CD4-positive, alpha-beta T cell treated with Interleukin-6 for 4 hours (primary cell): ENCODE data around the gene PSME3IP1.
"Not testable (repeated sequence)": the region's sequence is repeated elsewhere in the genome, so short reads cannot be mapped to it uniquely, and the experiment has no call there.

Source experiments
- DNase-seq: peaks from one replicate; pipeline ENCODE4 v3.0.0-alpha.2; 2020; ENCODE audit warnings: mixed read lengths

The PSME3IP1 gene, protein sequence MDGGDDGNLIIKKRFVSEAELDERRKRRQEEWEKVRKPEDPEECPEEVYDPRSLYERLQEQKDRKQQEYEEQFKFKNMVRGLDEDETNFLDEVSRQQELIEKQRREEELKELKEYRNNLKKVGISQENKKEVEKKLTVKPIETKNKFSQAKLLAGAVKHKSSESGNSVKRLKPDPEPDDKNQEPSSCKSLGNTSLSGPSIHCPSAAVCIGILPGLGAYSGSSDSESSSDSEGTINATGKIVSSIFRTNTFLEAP

DNA sequence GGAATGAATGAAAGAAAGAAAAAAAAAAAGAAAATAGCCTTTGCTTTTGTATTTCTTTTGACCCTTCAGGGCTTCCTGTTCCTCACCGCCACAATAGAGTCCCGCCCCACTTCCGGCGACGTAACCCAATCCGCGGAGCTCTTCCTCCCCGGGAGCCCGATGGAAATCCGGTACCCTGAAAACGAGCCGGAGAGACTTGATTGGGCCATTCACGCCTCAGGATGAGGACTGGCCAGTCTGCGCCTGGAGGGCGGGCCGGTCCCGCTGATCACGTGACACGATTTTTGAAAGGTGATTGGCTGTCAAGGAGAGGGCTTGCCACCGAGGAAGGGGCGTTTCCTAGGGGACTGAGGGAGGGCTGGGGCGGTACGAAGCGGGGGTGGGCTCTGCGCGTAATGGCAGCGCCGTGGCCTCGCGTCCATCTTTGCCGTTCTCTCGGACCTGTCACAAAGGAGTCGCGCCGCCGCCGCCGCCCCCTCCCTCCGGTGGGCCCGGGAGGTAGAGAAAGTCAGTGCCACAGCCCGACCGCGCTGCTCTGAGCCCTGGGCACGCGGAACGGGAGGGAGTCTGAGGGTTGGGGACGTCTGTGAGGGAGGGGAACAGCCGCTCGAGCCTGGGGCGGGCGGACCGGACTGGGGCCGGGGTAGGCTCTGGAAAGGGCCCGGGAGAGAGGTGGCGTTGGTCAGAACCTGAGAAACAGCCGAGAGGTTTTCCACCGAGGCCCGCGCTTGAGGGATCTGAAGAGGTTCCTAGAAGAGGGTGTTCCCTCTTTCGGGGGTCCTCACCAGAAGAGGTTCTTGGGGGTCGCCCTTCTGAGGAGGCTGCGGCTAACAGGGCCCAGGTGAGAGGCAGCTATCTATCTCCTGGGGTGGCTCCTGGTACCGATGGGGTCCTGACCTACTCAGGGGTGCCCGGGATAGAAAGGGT lies at the start of gene PSME3IP1, which contains the start of gene RSPRY1:
Gene PSME3IP1 (minus strand): TSS at position 95 of the 927 bp plus-strand sequence. CDS start 12,185 bp downstream, outside the sequence.
Gene RSPRY1 (plus strand): TSS at position 385 of the 927 bp plus-strand sequence. CDS start 18,330 bp downstream, outside the sequence.
- peak; percentile 97 for DNase-seq

DNA sequence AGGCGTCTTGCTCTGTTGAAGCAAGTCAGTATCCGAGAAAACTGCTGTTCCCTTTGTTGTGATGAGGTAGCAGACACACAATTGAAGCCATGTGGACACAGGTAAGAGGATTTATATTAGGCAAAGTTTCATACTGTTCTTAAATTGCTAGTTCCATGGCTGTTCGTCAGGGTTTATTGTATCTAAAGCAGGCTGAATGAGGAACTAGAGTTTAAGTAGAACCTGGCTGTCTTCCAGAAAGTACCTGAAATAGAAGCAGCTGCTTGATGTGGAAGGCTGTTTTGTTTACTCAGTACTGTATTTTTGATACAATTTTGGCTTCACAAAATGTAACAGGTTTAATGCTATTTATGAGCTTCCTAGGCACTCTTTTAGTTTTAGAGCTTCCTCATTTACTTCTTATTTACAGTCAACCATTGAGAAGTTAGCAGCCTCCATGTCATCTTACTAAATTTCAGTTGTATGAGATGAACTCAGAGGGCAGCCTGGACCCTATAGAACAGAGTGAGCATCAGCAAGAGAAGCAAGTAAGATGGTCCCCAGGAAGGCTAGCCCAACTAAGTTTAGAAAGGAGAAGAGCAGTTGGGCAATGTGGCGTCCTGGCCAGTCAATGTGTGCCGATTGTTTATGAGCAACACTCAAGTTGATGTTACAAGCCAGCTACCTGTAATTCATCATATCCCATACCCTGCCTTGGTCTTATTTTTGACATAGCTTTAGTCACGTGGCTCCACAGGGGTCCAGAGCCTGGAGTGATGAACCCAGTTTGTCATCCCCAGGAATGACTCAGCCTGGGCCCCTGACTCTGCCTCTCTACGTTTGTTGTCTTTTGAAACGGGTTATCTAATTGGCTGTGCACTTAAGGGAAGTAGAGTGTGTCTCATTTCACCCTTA lies 49.5 kb upstream of the PSME3IP1 start:
- DNase-seq: no peak

DNA sequence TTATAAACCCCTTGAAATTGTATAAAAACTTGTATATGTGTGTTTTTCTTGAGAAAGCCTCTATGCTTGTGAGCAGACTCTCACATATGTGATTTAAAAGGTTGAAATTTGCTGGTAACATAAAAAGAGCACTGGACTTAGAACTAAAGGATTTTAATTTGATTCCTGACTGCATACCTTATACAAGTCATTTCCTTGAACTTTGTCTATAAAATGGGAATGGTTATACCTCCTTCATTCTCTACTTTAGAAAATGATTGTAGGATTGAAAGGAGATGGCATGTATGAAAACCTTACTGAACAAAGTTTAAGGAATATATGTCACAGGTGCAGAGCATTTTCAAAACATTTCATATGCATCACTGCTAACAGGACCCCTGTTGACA lies 48.9 kb upstream of the PSME3IP1 start:
- no peak for DNase-seq

DNA sequence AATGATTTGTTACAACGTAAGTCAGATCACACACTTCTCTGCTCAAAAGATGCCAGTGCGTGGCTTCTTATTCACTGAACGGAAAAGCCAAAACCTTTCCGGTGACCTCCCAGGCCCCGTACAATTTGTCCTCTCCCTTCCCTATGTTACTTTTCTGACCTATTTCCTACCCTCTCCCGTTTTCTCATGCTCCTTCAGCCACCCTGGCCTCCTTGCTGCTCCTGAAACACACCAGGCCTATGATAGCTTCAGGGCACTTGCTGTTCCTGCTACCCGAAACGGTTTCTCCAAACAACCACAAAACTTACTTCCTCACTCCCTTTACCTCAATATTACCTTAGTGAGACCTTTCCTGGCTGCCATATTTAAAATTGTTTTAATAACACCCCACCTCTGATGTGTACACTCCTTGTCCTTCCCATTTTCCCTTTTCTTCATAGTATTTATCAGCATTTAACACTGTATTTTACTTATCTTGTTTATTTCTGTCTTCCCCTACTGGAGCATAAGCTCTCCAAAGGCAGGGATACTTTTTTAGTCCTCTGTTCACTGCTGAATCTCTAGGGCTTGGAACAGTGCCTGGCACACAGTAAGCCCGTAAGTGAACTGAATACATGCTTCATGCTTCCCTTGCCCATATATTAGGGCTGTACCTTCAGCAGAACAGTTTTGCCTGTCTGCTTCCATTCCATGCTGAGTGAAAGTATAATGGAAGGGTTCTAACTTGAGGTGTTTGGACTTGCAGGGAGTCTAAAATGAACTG lies 48.3 kb upstream of the PSME3IP1 start:
- DNase-seq: no peak

DNA sequence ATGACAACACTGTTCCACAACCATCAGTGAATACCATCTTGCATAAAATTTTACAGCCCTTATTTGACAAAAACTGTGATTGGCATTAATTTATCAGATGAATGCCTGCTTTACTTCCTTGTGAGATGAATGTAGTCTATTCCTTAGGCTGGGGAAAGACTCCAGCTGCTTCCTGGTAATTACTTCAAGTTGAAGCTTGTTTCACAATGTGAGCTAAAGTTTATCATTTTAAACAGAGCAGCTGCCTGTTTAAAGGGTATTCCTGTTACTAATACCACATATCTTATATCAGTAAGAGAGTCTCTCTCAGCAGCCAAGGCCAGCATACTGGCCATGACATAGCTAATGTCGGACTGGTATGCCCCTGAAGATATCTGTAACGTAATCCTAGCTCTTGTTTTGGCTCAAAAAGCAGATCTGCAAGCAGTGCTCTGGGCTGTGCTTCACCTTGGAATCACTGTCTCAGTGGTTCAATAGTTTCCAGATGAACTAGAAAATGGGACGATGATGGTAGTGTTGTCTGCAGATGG lies 46.0 kb upstream of the PSME3IP1 start:
- no peak for DNase-seq

DNA sequence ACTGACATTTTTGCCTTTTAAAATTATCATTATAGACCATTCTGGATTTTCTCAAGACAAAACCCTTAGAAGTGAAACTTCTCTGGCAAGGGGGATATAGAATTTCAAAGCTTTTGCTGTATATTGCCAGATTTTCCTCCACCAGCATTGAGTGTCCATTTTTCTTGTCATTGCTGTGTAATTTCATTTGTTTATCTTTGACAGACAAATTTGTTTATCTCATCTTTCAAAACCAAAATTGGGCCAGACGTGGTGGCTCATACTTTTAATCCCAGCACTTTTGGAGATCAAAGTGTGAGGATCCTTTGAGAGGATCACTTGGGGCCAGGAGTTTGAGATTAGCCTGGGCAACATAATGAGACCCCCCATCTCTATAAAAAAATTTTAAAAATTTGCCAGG lies 43.2 kb upstream of the PSME3IP1 start:
- no peak for DNase-seq

DNA sequence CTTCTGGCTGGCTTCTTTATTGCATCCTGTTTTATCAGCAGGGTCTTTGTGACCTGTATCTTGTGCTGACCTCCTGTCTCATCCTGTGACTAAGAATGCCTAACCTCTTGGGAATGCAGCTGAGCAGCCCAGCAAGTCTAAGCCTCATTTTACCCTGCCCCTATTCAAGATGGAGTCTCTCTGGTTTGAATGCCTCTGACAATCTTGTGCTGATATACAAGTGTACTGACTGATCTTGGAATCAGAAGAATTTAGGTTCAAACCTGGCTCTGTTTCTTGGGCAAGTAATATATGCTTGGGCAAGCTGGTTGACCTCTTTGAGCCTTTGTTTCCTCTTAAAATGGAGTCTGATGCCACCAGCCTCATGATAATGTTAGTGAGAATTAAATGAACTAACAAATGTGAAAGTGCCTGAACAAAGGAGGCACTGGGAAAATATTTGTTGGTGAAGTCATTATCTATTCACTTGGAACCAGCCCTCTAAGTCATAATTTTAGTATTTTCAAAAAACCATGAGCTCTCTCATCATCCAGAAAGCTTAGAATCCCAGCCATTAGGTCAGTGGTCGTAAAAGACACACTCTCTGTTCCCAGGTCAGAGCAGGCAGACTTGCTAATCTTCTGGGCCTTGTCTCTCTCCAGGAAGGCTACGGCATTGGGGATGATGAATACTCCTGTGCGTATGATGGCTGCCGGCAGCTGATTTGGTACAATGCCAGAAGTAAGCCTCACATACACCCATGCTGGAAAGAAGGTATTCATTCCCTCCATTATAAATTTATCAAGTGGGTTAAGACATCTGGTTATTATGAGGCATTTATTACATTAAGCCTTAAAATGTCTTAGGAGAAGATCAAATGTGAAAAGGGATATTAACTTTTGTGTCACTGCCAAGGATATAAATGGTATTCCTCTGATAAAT lies 41.1 kb upstream of the PSME3IP1 start:
- no peak for DNase-seq

DNA sequence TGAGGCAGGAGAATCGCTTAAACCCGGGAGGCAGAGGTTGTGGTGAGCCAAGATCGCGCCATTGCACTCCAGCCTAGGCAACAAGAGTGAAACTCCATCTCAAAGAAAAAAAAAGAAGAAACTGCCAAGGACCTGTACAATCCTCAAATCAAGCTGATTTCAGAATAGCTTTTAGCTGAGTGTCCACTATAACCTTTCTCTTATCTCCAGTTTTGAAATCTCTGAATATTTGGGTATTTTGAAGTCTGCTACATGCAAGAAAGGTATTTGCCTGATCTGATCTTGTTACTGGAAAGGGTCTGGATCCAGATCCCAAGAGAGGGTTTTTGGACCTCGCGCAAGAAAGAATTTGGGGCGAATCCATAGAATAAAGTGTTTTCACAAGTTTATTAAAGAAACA lies 40.1 kb upstream of the PSME3IP1 start:
- DNase-seq: no peak

DNA sequence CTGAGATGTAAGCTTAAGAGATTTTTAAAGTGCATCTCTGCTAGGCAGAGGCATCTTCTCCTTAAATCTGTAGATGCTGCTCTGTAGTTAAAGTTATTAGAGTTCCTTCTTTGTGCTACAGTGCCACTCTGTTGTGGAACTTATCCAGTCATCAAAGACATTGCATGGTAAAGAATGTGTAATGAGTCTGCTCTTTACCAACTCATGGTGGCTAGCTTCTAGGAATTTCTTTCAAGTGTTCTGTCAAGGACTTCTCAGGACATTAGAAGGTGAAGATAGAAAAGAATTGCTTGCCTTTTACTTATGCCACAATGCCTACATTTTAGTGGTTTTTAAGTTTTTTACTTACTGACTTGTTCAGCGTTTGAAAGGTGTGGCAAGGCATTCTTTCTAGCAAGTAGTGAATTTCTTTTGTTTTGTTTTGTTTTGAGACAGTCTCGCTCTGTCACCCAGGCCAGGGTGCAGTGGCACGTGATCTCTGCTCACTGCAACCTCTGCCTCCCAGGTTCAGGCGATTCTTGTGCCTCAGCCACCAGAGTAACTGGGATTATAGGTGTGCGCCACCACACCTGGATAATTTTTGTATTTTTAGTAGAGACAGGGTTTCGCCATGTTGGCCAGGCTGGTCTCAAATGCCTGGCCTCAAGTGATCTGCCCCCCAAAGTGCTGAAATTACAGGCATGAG lies 39.0 kb upstream of the PSME3IP1 start:
- no peak for DNase-seq

DNA sequence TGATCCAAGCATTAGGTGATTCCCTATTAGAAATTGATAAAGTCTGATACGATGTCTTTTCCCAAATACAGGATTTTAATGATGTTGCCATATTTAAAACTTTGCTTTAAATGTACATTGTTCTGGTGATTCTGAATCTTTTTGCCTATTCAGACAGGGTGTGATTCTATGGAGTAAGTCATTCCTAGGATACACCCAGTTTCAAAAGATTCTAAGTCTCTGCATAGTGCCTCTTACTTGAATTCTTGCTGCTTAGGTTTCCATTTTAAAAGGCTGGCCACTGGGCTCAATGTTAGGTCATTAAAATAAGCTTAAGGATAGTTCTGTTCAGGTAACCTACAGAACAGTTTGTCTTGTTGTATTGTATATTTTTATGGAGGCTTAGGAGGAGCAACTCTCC lies 37.2 kb upstream of the PSME3IP1 start:
- DNase-seq: no peak

DNA sequence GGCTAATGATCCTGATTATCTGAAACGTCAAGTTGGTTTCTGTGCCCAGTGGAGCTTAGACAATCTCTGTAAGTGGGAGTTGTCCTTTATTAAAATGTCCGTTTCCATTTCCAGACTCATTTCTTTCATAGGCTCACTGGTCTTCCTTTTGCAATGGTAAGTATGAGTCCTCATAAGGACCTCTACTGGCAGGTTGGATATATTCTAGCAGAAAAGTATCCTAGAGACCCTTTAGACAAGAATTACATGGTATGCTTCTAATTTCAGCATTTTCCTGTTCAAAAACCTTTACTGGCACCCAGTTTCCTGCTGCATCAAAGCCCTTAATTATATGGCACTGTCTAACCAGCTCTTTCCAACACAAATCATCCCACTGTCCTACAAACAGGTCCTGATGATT lies 31.1 kb upstream of the PSME3IP1 start:
- no peak for DNase-seq

DNA sequence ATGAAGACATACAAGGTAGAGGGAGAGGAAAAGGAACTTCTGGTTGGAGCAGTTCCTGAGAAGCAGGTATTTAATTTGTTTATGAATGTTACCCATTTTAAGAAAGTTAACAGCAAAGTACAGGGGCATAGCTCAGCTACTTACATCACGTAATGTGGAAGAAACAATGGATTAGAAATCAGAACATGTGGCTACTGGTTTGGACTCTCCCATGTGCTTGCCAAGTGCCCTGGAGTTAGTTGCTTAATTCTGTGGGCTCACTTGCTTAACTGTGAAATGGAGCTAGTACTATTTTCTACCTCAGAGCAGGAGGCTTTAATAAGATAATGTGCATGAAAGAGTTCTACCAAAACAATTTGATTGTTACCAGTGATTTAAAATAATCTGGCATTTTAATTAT lies 27.6 kb upstream of the PSME3IP1 start:
- DNase-seq: no peak

DNA sequence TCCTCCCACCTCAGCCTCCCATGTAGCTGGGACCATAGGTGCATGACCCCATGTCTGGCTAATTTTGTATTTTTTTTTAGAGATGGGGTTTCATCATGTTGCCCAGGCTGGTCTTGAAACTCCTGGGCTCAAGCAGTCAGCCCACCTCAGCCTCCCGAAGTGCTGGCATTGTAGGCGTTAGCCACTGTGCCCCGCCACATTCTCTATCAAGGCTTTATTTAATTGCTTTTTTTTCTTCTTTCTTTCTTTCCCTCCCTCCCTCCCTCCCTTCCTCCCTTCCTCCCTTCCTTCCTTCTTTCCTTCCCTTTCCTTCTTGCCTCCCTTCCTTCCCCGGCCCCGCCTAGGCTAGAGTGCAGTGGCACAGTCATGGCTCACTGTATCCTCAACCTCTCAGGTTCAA lies 23.9 kb upstream of the PSME3IP1 start:
- no peak for DNase-seq

DNA sequence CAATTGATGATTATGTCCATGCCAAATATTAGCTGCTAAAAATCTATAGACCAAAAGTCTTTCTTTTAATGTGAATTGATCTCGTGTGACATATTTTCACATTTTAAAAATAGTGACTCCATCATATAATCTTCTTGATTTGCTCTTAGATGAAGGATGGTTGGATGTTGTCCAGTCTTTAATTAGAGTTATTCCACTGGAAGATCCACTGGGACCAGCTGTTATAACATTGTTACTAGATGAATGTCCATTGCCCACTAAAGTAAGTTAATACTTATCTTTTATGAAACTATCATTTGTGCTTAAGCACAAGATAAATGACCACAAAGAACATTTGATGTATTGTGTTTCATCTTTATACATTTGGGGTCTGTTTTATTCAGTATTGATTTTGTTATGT lies 23.1 kb upstream of the PSME3IP1 start:
- no peak for DNase-seq

DNA sequence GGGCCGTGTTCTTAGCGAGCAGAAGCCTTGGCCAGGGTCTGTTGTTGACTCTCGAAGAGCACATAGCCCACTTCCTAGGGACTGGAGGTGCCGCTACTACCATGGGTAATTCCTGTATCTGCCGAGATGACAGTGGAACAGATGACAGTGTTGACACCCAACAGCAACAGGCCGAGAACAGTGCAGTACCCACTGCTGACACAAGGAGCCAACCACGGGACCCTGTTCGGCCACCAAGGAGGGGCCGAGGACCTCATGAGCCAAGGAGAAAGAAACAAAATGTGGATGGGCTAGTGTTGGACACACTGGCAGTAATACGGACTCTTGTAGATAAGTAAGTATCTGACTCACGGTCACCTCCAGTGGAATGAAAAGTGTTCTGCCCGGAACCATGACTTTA lies 18.8 kb upstream of the PSME3IP1 start:
- no peak for DNase-seq

DNA sequence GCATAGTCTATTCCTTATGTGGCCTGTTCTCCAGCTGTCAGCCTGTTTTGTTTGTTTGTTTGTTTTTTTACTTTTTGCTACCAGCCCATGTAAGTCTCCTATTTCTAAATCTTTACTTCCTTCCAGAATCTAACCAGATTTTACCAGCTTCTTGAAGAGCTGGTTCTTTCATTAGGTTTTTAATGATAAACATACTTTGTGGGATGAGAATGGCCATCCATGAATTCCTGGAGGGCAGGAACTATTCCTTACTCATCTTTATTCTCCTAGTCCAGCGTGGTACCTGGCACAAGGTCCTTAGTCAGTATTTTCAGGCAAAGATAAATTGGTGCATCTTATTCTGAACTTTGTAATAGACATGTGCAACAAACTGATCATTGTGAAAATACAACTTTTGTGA lies 17.6 kb upstream of the PSME3IP1 start:
- DNase-seq: no peak

DNA sequence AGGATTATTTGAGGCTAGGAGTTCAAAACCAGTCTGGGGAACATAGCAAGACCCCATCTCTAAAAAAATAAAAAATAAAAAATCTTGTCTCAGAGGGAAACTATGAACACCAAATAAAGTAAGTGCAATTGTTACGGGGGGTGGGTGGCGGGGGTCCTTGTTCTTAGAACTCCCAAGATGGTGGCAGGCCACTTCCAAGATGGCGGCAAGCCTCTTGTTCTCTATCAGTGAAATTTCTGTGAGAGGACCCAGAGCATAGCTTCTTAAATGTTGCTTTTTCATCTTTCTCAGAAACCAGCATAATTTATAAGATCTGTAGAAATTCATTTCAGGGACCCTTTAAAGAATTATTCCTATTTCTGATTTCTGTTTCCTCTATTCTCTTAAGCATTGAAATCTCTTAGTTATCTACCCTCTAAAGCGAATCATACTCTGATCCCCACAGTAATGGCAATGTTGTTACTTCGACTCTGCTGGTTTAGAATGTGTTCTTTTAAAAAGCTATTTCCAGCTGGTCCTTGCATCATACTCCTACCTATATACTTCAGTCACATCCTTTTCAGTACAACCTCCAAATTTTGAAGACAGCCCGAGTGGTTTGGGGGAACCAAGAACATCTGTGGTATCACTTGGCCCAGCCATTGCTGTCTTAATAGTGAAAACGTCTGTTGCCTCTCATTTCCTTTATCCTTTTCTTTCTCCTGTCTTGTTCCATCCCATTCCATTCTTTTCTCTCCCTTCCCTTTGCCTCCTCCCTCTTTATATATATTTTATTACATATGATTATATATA lies 16.5 kb upstream of the PSME3IP1 start:
- no peak for DNase-seq

DNA sequence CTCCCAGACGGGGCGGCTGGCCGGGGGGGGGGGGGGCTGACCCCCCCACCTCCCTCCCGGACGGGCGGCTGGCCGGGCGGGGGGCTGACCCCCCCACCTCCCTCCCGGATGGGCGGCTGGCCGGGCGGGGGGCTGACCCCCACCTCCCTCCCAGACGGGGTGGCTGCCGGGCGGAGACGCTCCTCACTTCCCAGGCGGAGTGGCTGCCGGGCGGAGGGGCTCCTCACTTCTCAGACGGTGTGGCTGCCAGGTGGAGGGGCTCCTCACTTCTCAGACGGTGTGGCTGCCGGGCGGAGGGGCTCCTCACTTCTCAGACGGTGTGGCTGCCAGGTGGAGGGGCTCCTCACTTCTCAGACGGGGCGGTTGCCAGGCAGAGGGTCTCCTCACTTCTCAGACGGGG lies 15.1 kb upstream of the PSME3IP1 start:
- not testable (repeated sequence) for DNase-seq

DNA sequence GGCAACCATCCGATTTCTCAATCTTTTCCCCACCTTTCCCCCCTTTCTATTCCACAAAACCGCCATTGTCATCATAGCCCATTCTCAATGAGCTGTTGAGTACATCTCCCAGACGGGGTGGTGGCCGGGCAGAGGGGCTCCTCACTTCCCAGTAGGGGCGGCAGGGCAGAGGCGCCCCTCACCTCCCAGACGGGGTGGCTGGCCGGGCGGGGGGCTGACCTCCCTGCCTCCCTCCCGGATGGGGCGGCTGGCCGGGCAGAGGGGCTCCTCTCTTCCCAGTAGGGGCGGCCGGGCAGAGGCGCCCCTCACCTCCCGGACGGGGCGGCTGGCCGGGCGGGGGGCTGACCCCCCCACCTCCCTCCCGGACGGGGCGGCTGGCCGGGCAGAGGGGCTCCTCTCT lies 14.5 kb upstream of the PSME3IP1 start:
- DNase-seq: not testable (repeated sequence)
